GM12891 (cell line): ENCODE data around the gene DOK5.

ENCODE experiments used
- DNase-seq: peaks from one replicate; pipeline ENCODE4 v3.0.0; 2011; ENCODE audit warnings: low spot score; ENCODE audit not compliant: insufficient read length
- FAIRE-seq: peaks from 2 replicates; lab custom pipeline; 2011; peaks lifted over from hg19 to GRCh38; lab: Jason Lieb, UNC
- PAX5 ChIP-seq: IDR thresholded peaks from 2 replicates; pipeline ENCODE4 v1.6.1; 2011; ENCODE audit warnings: low read length, moderate library complexity, mild to moderate bottlenecking; ENCODE audit not compliant: insufficient read depth, severe bottlenecking
- POLR2A ChIP-seq: IDR thresholded peaks from 2 replicates; pipeline ENCODE4 v1.6.1; 2011; ENCODE audit warnings: low read depth, low read length, control low read depth
- POLR2AphosphoS5 ChIP-seq: IDR thresholded peaks from 2 replicates; pipeline ENCODE4 v1.6.1; 2011; ENCODE audit warnings: low read depth, low read length, control low read depth
- POU2F2 ChIP-seq: IDR thresholded peaks from 2 replicates; pipeline ENCODE4 v1.6.1; 2011; ENCODE audit warnings: low read depth, mild to moderate bottlenecking, control low read depth, low read length, moderate library complexity
- SPI1 ChIP-seq: IDR thresholded peaks from 2 replicates; pipeline ENCODE4 v1.6.1; 2011; ENCODE audit warnings: low read depth, low read length, control low read depth
- TAF1 ChIP-seq: IDR thresholded peaks from 2 replicates; pipeline ENCODE4 v1.6.1; 2011; ENCODE audit warnings: low read depth, low read length, control low read depth

DOK5 gene

GRCh38 chr20:54556406-54556805 is 81.0 kb downstream of the DOK5 start:
- FAIRE-seq (no peak), DNase-seq (no peak)
- TF ChIP-seq SPI1, result no peak
- TF ChIP-seq POU2F2, result no peak
- TF ChIP-seq PAX5, result no peak
- no peak for TF ChIP-seq TAF1
- no peak for TF ChIP-seq POLR2AphosphoS5
- no peak for TF ChIP-seq POLR2A

- DNase-seq (no peak), FAIRE-seq (no peak)
Observed at GRCh38 chr20:54557806-54558590, 82.6 kb downstream of the DOK5 start.

GRCh38 chr20:54559890-54560289 is 84.5 kb downstream of the DOK5 start:
- no peak for TF ChIP-seq POLR2AphosphoS5
- no peak for TF ChIP-seq SPI1
- TF ChIP-seq POLR2A, result no peak
- TF ChIP-seq POU2F2, result no peak
- TF ChIP-seq PAX5, result no peak
- no peak for TF ChIP-seq TAF1
- FAIRE-seq (no peak), DNase-seq (no peak)

More at GRCh38 chr20:54557806-54558590, 82.6 kb downstream of the DOK5 start:
- TF ChIP-seq SPI1 (no peak), POLR2A (no peak), POU2F2 (no peak), TAF1 (no peak), PAX5 (no peak), POLR2AphosphoS5 (no peak)

- no peak for DNase-seq
- TF ChIP-seq PAX5 (no peak), SPI1 (no peak), TAF1 (no peak), POLR2AphosphoS5 (no peak), POLR2A (no peak), POU2F2 (no peak)
- no peak for FAIRE-seq
Observed at GRCh38 chr20:54560357-54560756, 85.0 kb downstream of the DOK5 start.

- FAIRE-seq (no peak), DNase-seq (no peak)
- TF ChIP-seq PAX5 (no peak), SPI1 (no peak), POLR2AphosphoS5 (no peak), TAF1 (no peak), POLR2A (no peak), POU2F2 (no peak)
Observed at GRCh38 chr20:54565255-54565654, 89.9 kb downstream of the DOK5 start.

GRCh38 chr20:54566031-54566688 is 90.8 kb downstream of the DOK5 start:
- DNase-seq (no peak), FAIRE-seq (no peak)

GRCh38 chr20:54570561-54570960 is 95.2 kb downstream of the DOK5 start:
- DNase-seq (no peak), FAIRE-seq (no peak)
- TF ChIP-seq POLR2A, result no peak
- TF ChIP-seq TAF1, result no peak
- no peak for TF ChIP-seq POLR2AphosphoS5

More at GRCh38 chr20:54566031-54566688, 90.8 kb downstream of the DOK5 start:
- TF ChIP-seq SPI1, result no peak
- TF ChIP-seq POU2F2, result no peak
- no peak for TF ChIP-seq POLR2AphosphoS5
- TF ChIP-seq TAF1, result no peak
- no peak for TF ChIP-seq POLR2A
- TF ChIP-seq PAX5, result no peak

GRCh38 chr20:54572665-54573435 is 97.5 kb downstream of the DOK5 start:
- no peak for TF ChIP-seq POLR2AphosphoS5
- no peak for TF ChIP-seq POU2F2
- no peak for TF ChIP-seq POLR2A
- no peak for TF ChIP-seq SPI1
- FAIRE-seq, result no peak
- DNase-seq, result no peak

GRCh38 chr20:54573838-54574237 is 98.4 kb downstream of the DOK5 start:
- TF ChIP-seq TAF1 (no peak), PAX5 (no peak), POLR2AphosphoS5 (no peak), POLR2A (no peak), POU2F2 (no peak), SPI1 (no peak)
- FAIRE-seq, result no peak
- DNase-seq, result no peak
